HCT116 (cell line): ENCODE data around the gene TBRG4. TPM values are rescaled to one million over a fixed set of nuclear protein-coding genes. Genes with fewer than 3 reads are reported as not detected.

ENCODE experiments used
- ATAC-seq: fragments of 200-7000 bp; cut with Tn5 transposase; 2 replicates; pipeline ENCODE4 v1.9.1; 2020; ENCODE audit warnings: mild to moderate bottlenecking, moderate library complexity
- BruUV-seq: library from RNA; stranded (reverse); fragments of 400-500 nt; replicated peaks from 2 replicates; lab custom pipeline; 2021; lab: Mats Ljungman, UMichigan
- CTCF ChIA-PET: fragments of 300-600 bp; sonication (Branson Sonifier 250); formaldehyde crosslinking; loops from one replicate; lab custom pipeline; 2021; ENCODE audit warnings: antibody characterized with exemption; lab: Charles Lee
- POLR2A ChIA-PET: fragments of 300-600, 350-600 bp; sonication (Branson Sonifier 250); formaldehyde crosslinking; loops from one replicate; lab custom pipeline; 2021; ENCODE audit warnings: antibody characterized with exemption; lab: Charles Lee
- RAD21 ChIA-PET, 2 experiments: fragments of 300-600 bp; sonication (Branson Sonifier 250); formaldehyde crosslinking; loops; one replicate each; lab custom pipeline; 2023; ENCODE audit warnings: low total read pairs in 2 of 2; ENCODE audit not compliant: uncharacterized antibody in 2 of 2, unreplicated experiment in 2 of 2, low non-redundant PET in 1 of 2; lab: Charles Lee
- DNase-seq: peaks from one replicate; pipeline ENCODE4 v3.0.0-alpha.2; 2010; ENCODE audit warnings: low read depth, low spot score
- H2AFZ ChIP-seq: fragments of 200-600 bp; shearing (Covaris generic), sonication (generic); 2 replicates; pipeline ENCODE4 v1.6.1; 2017; ENCODE audit warnings: low read depth, mixed run types, mixed read lengths, antibody characterized with exemption, low read length; ENCODE audit not compliant: poor library complexity, severe bottlenecking
- H3K27ac ChIP-seq: 2 replicates; pipeline ENCODE4 v1.5.1; 2012; ENCODE audit warnings: low read depth, low read length
- H3K27me3 ChIP-seq: fragments of 200-600 bp; sonication (generic); 2 replicates; pipeline ENCODE4 v1.6.1; 2016; ENCODE audit warnings: mixed run types, low read length, mixed read lengths; ENCODE audit not compliant: insufficient read depth
- H3K36me3 ChIP-seq, 2 experiments: fragments of 200-500 bp in 1 of 2; fragments of 200-600 bp in 1 of 2; sonication (Bioruptor generic) in 1 of 2; sonication (generic) in 1 of 2; 2 replicates each; pipeline versions ENCODE4 v1.5.1 to v1.6.1; 2014 to 2016; ENCODE audit warnings: low read length in 2 of 2, inconsistent platforms in 1 of 2, mixed read lengths in 1 of 2, mixed run types in 1 of 2; ENCODE audit not compliant: insufficient read depth in 2 of 2, control insufficient read depth in 1 of 2
- H3K4me1 ChIP-seq, 2 experiments: fragments of 200-600 bp in 1 of 2; sonication (generic) in 1 of 2; 2 replicates each; pipeline versions ENCODE4 v1.5.1 to v1.6.1; 2012 to 2017; ENCODE audit warnings: low read length in 2 of 2, inconsistent platforms in 1 of 2, mild to moderate bottlenecking in 1 of 2, mixed read lengths in 1 of 2, mixed run types in 1 of 2, moderate library complexity in 1 of 2; ENCODE audit not compliant: insufficient read depth in 2 of 2, control insufficient read depth in 1 of 2
- H3K4me2 ChIP-seq: fragments of 200-600 bp; sonication (generic); 2 replicates; pipeline ENCODE4 v1.6.1; 2017; ENCODE audit warnings: mixed run types, low read length, mixed read lengths
- H3K4me3 ChIP-seq, 2 experiments: fragments of 200-600 bp in 1 of 2; sonication (generic) in 1 of 2; replicated peaks in 1 of 2; 2 replicates each; pipeline ENCODE4 v1.5.1; 2011 to 2016; ENCODE audit warnings: low read length in 2 of 2, control low read depth in 1 of 2, low read depth in 1 of 2, mild to moderate bottlenecking in 1 of 2, mixed read lengths in 1 of 2, mixed run types in 1 of 2
- H3K79me2 ChIP-seq: fragments of 200-600 bp; sonication (generic); 2 replicates; pipeline ENCODE4 v1.6.1; 2017; ENCODE audit warnings: mild to moderate bottlenecking, mixed run types, low read length, moderate library complexity, mixed read lengths; ENCODE audit not compliant: insufficient read depth
- H3K9ac ChIP-seq: fragments of 200-600 bp; sonication (generic); 2 replicates; pipeline ENCODE4 v1.6.1; 2016; ENCODE audit warnings: low read length, mixed read lengths
- H3K9me2 ChIP-seq: fragments of 200-600 bp; sonication (generic), shearing (Covaris generic); 2 replicates; pipeline ENCODE4 v1.6.1; 2017; ENCODE audit warnings: mixed run types, mild to moderate bottlenecking, moderate library complexity; ENCODE audit not compliant: insufficient read depth
- H3K9me3 ChIP-seq, 2 experiments: fragments of 200-500 bp in 1 of 2; fragments of 200-600 bp in 1 of 2; sonication (Bioruptor generic) in 1 of 2; sonication (generic) in 1 of 2; 2 replicates each; pipeline ENCODE4 v1.6.1; 2014 to 2017; ENCODE audit warnings: low read length in 2 of 2, mixed read lengths in 2 of 2, inconsistent platforms in 1 of 2, low read depth in 1 of 2, mild to moderate bottlenecking in 1 of 2, mixed run types in 1 of 2, moderate library complexity in 1 of 2; ENCODE audit not compliant: control insufficient read depth in 1 of 2, insufficient read depth in 1 of 2
- H4K20me1 ChIP-seq: fragments of 200-600 bp; sonication (generic), shearing (Covaris generic); 2 replicates; pipeline ENCODE4 v1.6.1; 2017; ENCODE audit warnings: mixed run types, mild to moderate bottlenecking, moderate library complexity; ENCODE audit not compliant: insufficient read depth
- EZH2 ChIP-seq: fragments of 200-600 bp; sonication (generic); IDR thresholded peaks from 2 replicates; pipeline ENCODE4 v1.6.1; 2017; ENCODE audit warnings: antibody characterized with exemption, mixed run types
- POLR2A ChIP-seq: IDR thresholded peaks from 2 replicates; pipeline ENCODE4 v1.7.0; 2011; ENCODE audit warnings: borderline replicate concordance; ENCODE audit not compliant: insufficient read depth, insufficient read length; ENCODE audit errors: extremely low read depth
- RAD21 ChIP-seq: IDR thresholded peaks from 2 replicates; pipeline ENCODE4 v1.6.1; 2012; ENCODE audit warnings: low read depth, mild to moderate bottlenecking
- REST ChIP-seq: IDR thresholded peaks from 2 replicates; pipeline ENCODE4 v1.6.1; 2012; ENCODE audit warnings: low read depth
- SP1 ChIP-seq: IDR thresholded peaks from 2 replicates; pipeline ENCODE4 v1.6.1; 2012; ENCODE audit warnings: low read depth
- SRF ChIP-seq: IDR thresholded peaks from 2 replicates; pipeline ENCODE4 v1.6.1; 2012; ENCODE audit warnings: low read depth
- TCF7L2 ChIP-seq: IDR thresholded peaks from 2 replicates; pipeline ENCODE4 v1.7.0; 2011; ENCODE audit warnings: borderline replicate concordance, inconsistent platforms; ENCODE audit not compliant: insufficient read depth, insufficient read length; ENCODE audit errors: extremely low read depth
- intact Hi-C: fragments of 100-400 bp; cut with micrococcal nuclease; formaldehyde crosslinking; loops from 2 replicates; pipeline ENCODE4 v1.10.0; 2022
- total RNA-seq: library from RNA; stranded (reverse); gene quantifications from one replicate; pipeline ENCODE4 v1.2.1, GENCODE V29; 2021; ENCODE audit not compliant: unreplicated experiment
- TF ChIP-seq, protein P1 (sequence below): IDR thresholded peaks from 2 replicates; pipeline ENCODE4 v1.6.1; 2012

Gene TBRG4
- total RNA-seq, 1 experiment from 2014 or later, result 136 TPM

- ATAC-seq (no peak), DNase-seq (no peak)
- no peak overlapping the region for H3K27ac ChIP-seq
- no peak overlapping the region for H2AFZ ChIP-seq
- H3K27me3 ChIP-seq, result no peaks in the 10 kb centered on the region
- ChIA-PET CTCF (interaction anchor here (1.3 kb wide), 1 partner anchor 157 kb away, joined by 3 read pairs; no protein-coding TSS in a partner anchor), RAD21 (no interaction called here), POLR2A (no interaction called here)
- no peaks in the 10 kb centered on the region for H3K9me3 ChIP-seq
- H3K4me1 ChIP-seq, result no peaks in the 10 kb centered on the region
- no peak overlapping the region for H3K9ac ChIP-seq
- no peaks in the 10 kb centered on the region for H3K79me2 ChIP-seq
- intact Hi-C loops, result no loop called here
- TF ChIP-seq, protein P1, sequence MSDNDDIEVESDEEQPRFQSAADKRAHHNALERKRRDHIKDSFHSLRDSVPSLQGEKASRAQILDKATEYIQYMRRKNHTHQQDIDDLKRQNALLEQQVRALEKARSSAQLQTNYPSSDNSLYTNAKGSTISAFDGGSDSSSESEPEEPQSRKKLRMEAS, result no peak
- TF ChIP-seq SP1, result no peak
- no peak for TF ChIP-seq RAD21
- TF ChIP-seq TCF7L2, result no peak
- no peak for TF ChIP-seq EZH2
- TF ChIP-seq SRF, result no peak
- no peak for TF ChIP-seq REST
- no peak for TF ChIP-seq POLR2A
- no peak overlapping the region for H3K4me2 ChIP-seq
- BruUV-seq, result no TSS peak
- H4K20me1 ChIP-seq, result no peaks in the 10 kb centered on the region
- H3K9me2 ChIP-seq, result no peaks in the 10 kb centered on the region
- no peaks in the 10 kb centered on the region for H3K36me3 ChIP-seq
- H3K4me3 ChIP-seq, result no peak overlapping the region
These were observed 19.4 kb upstream of the TBRG4 start for GRCh38 chr7:45130910-45131309.
